A549 treated with DMSO at 1 μM for 4 hours (cell line): Measurements from ENCODE around the gene BHLHA9. TPM values are rescaled to one million over a fixed set of nuclear protein-coding genes. Genes with fewer than 3 reads are reported as not detected.

Source experiments
- total RNA-seq: library from RNA; stranded (reverse); fragments of 200-300 nt; extraction: Qiagen RNA extraction; gene quantifications from 5 replicates; pipeline ENCODE4 v1.2.3, GENCODE V29; 2022; ENCODE audit warnings: low read depth

Gene BHLHA9
- not detected in 5 replicates for total RNA-seq

GRCh38 chr17:1270210-1271029 is at the start of gene BHLHA9:
Gene BHLHA9, plus strand, starts transcription at chr17:1270444. Its CDS starts 120 bp downstream, at chr17:1270564.

Other genes starting within 250 kb of the BHLHA9 start
- gene ABR, start 90.5 kb upstream of the BHLHA9 start, total RNA-seq = 99.5 to 115 TPM (median 106 TPM) in 5 replicates
- gene TRARG1, start 9.2 kb downstream of the BHLHA9 start, total RNA-seq = not detected in 5 replicates
- gene YWHAE, start 129.8 kb downstream of the BHLHA9 start, total RNA-seq = 565 to 1,004 TPM (median 594 TPM) in 5 replicates
- gene CRK, start 185.8 kb downstream of the BHLHA9 start, total RNA-seq = 75.7 to 89.3 TPM (median 83.2 TPM) in 5 replicates
- gene MYO1C, start 222.2 kb downstream of the BHLHA9 start, total RNA-seq = 116 to 144 TPM (median 135 TPM) in 5 replicates
- 23.1 to 26.6 TPM (median 25.3 TPM) in 5 replicates for gene INPP5K, start 246.2 kb downstream of the BHLHA9 start, total RNA-seq